HUES48 (cell line): ENCODE data around the gene PHLPP2.
A peak's percentile ranks its signal among the peaks of the same experiment; 100 is the strongest.

Source experiments
- H3K27ac ChIP-seq: one replicate; pipeline ENCODE4 v1.7.0; 2013; ENCODE audit warnings: low read depth, low read length, inconsistent platforms
- H3K27me3 ChIP-seq: 2 replicates; pipeline ENCODE4 v1.6.1; 2013; ENCODE audit warnings: mild to moderate bottlenecking, low read length; ENCODE audit not compliant: control insufficient read depth, insufficient read depth
- H3K36me3 ChIP-seq: 2 replicates; pipeline ENCODE4 v1.6.1; 2013; ENCODE audit warnings: low read length; ENCODE audit not compliant: control insufficient read depth, insufficient read depth
- H3K4me1 ChIP-seq: 2 replicates; pipeline ENCODE4 v1.6.1; 2013; ENCODE audit warnings: mild to moderate bottlenecking, low read length; ENCODE audit not compliant: control insufficient read depth, insufficient read depth
- H3K4me3 ChIP-seq: 2 replicates; pipeline ENCODE4 v1.5.1; 2013; ENCODE audit warnings: mild to moderate bottlenecking, low read depth, low read length
- H3K9ac ChIP-seq: 2 replicates; pipeline ENCODE4 v1.6.1; 2013; ENCODE audit warnings: mild to moderate bottlenecking, low read depth, low read length, moderate library complexity
- H3K9me3 ChIP-seq: 2 replicates; pipeline ENCODE4 v1.6.1; 2013; ENCODE audit warnings: low read length; ENCODE audit not compliant: control insufficient read depth, insufficient read depth

The PHLPP2 gene

GRCh38 chr16:71637398-71637797 is 87.1 kb downstream of the PHLPP2 start:
- Histone ChIP-seq H3K4me1 (peaks cover 18% of the 10 kb centered on the region), H3K9me3 (no peaks in the 10 kb centered on the region), H3K4me3 (no peak overlapping the region), H3K27me3 (no peaks in the 10 kb centered on the region), H3K36me3 (peaks cover 37% of the 10 kb centered on the region), H3K9ac (no peak overlapping the region), H3K27ac (peak overlapping the region; percentile 69)

DNA sequence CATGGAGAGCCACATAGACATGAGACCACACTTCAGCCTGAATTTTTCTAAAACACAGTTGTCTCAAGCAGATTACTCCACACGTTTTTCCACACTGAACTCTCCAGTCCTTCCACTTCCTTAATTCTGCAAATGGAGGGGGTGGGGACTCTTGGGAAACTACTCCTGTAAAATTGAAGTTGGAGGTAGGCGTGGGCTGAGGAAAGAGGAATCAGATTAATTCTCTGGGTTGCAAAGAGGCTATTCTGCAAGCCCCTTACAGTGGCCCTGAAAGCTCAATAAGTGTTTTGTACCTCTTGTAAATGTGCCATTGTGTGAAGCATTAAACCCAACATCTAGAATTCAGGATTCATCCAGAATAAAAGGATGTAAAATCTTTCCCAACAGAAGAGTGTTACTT is 88.9 kb downstream of the PHLPP2 start:
- Histone ChIP-seq H3K9ac (no peak overlapping the region), H3K9me3 (no peaks in the 10 kb centered on the region), H3K4me1 (peaks cover 18% of the 10 kb centered on the region), H3K27ac (no peak overlapping the region), H3K4me3 (no peak overlapping the region), H3K36me3 (peaks cover 50% of the 10 kb centered on the region), H3K27me3 (no peaks in the 10 kb centered on the region)

DNA sequence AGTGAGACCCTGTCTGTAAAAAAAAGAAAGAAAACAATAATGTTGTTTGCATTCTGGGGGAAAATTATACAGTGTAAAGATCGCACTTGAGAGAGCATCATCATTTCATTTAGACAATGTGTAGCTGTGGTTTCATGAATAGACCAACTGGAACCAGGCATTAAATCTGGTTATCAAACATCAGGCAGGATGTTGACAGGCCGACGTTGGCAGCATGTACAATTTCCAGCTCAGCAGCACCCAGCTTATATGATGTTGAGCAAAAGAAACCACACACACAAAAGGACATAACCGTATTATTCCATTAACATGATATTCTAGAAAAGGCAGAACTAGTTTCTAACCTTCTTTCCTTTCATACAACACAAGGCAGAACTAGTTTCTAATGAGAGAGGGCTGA is 92.7 kb downstream of the PHLPP2 start:
- H3K27ac ChIP-seq, result no peak overlapping the region
- no peaks in the 10 kb centered on the region for H3K27me3 ChIP-seq
- peaks cover 64% of the 10 kb centered on the region for H3K36me3 ChIP-seq

GRCh38 chr16:71630808-71631207 is 93.7 kb downstream of the PHLPP2 start:
- no peaks in the 10 kb centered on the region for H3K9me3 ChIP-seq
- peaks cover 64% of the 10 kb centered on the region for H3K36me3 ChIP-seq
- H3K4me3 ChIP-seq, result no peak overlapping the region
- H3K4me1 ChIP-seq, result peaks cover 9% of the 10 kb centered on the region
- H3K27me3 ChIP-seq, result no peaks in the 10 kb centered on the region
- no peak overlapping the region for H3K27ac ChIP-seq
- H3K9ac ChIP-seq, result no peak overlapping the region

More for the DNA sequence above, 92.7 kb downstream of the PHLPP2 start:
- Histone ChIP-seq H3K4me3 (no peak overlapping the region), H3K9ac (no peak overlapping the region), H3K9me3 (no peaks in the 10 kb centered on the region), H3K4me1 (peaks cover 11% of the 10 kb centered on the region)

- peaks cover 9% of the 10 kb centered on the region for H3K4me1 ChIP-seq
- no peak overlapping the region for H3K4me3 ChIP-seq
- H3K9me3 ChIP-seq, result no peaks in the 10 kb centered on the region
- H3K27ac ChIP-seq, result peak overlapping the region; percentile 51
- no peaks in the 10 kb centered on the region for H3K27me3 ChIP-seq
- H3K9ac ChIP-seq, result no peak overlapping the region
- peaks cover 53% of the 10 kb centered on the region for H3K36me3 ChIP-seq
Observed at GRCh38 chr16:71629278-71630016, 95.1 kb downstream of the PHLPP2 start.

- Histone ChIP-seq H3K27ac (peak overlapping the region; percentile 51), H3K4me3 (no peak overlapping the region), H3K9ac (no peak overlapping the region), H3K36me3 (peaks cover 46% of the 10 kb centered on the region), H3K9me3 (no peaks in the 10 kb centered on the region), H3K27me3 (no peaks in the 10 kb centered on the region), H3K4me1 (peaks cover 9% of the 10 kb centered on the region)
Observed at GRCh38 chr16:71628810-71629209, 95.7 kb downstream of the PHLPP2 start.

GRCh38 chr16:71627731-71628181 is 96.7 kb downstream of the PHLPP2 start:
- peak overlapping the region; percentile 91; the same call in 1 of the 2 replicates for H3K4me3 ChIP-seq
- no peak overlapping the region for H3K27ac ChIP-seq
- no peaks in the 10 kb centered on the region for H3K27me3 ChIP-seq
- H3K9me3 ChIP-seq, result no peaks in the 10 kb centered on the region
- H3K9ac ChIP-seq, result no peak overlapping the region
- peaks cover 9% of the 10 kb centered on the region for H3K4me1 ChIP-seq
- H3K36me3 ChIP-seq, result peaks cover 38% of the 10 kb centered on the region

DNA sequence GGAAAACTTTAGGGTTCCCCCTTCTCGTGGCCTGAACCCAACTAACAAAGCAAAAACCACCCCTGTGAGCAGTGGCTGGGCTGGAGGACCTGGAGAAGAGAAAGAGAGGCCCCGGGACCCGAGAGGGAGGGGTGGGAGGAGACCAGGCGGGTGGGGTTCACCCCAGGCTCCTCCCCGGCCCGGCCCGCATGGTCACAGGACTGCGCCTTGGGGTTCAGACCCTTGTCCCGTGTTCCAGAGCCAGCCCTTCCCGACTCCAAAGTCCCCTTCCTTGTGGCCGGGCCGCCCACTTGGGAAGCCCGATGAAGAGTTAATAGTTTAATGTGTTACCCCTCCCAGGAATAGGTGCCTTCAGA is 97.7 kb downstream of the PHLPP2 start:
- Histone ChIP-seq H3K4me3 (peak overlapping the region; percentile 91), H3K9ac (peak overlapping the region; percentile 72), H3K9me3 (no peaks in the 10 kb centered on the region), H3K36me3 (peaks cover 32% of the 10 kb centered on the region), H3K4me1 (peaks cover 9% of the 10 kb centered on the region), H3K27me3 (no peaks in the 10 kb centered on the region), H3K27ac (peak overlapping the region; percentile 35)

DNA sequence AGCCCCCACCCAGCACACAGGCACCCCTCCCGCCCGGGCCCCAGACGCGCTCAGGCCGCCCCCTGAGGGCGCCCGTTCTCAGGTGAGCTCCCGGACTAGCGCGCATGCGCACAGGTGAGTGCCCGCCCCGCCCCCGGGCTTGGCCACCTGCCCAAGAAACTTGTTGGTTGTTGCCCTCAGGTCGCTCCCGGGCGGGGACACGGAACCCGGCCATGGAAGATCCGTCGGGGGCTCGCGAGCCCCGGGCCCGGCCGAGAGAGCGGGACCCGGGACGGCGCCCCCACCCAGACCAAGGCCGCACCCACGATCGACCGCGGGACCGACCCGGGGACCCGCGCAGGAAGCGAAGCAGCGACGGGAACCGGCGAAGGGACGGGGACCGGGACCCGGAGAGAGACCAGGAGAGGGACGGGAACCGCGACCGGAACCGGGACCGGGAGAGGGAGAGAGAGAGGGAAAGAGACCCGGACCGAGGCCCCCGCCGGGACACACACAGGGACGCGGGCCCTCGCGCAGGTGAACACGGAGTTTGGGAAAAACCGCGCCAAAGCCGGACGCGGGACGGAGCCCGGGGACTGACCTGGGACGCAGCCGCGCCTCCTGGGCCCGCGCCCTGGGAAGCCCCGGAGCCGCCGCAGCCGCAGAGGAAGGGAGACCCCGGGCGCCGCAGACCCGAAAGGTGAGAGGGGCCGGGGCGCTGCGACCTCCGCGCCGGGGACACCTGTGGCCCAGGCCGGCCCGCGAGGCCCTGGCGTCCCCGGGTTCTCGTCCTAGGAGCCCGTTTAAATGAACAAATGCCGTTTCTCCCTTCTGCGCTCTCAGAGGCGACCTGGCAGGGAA is 98.3 kb downstream of the PHLPP2 start, which contains the start of gene MARVELD3:
TSS of gene MARVELD3 (plus strand) at position 167 of the 840 bp plus-strand sequence. CDS start at position 213, 46 bp downstream.
- Histone ChIP-seq H3K9me3 (no peaks in the 10 kb centered on the region), H3K9ac (peak within 1 kb of the TSS; percentile 72), H3K36me3 (peaks cover 26% of the 10 kb centered on the region), H3K4me3 (peak within 1 kb of the TSS; percentile 91), H3K27me3 (no peaks in the 10 kb centered on the region), H3K4me1 (peaks cover 9% of the 10 kb centered on the region), H3K27ac (peak within 1 kb of the TSS; percentile 35)

DNA sequence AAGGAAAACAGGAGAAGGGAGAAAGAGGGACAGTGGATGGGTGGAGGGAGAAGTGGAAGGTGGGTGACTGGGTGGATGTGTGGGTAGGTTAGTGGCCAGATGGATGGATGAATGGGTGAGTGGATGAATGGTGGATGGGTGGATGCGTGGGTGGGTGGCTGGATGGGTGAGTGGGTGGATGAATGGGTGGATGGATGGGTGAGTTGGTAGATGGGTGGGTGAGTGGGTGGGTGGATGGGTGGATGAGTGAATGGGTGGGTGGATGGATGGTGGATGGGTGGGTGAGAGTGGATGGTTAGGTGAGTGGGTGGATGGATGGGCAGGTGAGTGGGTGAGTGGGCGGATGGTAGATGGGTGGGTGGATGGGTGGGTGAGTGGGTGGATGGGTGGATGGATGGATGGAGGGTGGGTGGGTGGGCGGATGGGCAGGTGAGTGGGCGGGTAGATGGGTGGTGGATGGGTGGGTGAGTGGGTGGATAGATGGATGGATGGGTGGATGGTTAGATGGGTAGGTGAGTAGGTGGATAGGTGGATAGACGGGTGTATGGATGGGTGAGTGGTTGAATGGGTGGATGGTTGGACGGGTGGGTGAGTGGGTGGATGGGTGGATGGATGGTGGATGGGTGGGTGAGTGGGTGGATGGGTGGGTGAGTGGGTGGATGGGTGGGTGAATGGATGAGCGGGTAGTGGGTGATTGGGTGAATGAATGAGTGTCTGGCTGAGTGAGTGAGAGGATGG is 99.2 kb downstream of the PHLPP2 start:
- H3K27me3 ChIP-seq, result no peaks in the 10 kb centered on the region
- peaks cover 17% of the 10 kb centered on the region for H3K36me3 ChIP-seq
- no peaks in the 10 kb centered on the region for H3K9me3 ChIP-seq
- peak overlapping the region; percentile 91 for H3K4me3 ChIP-seq
- peaks cover 9% of the 10 kb centered on the region for H3K4me1 ChIP-seq
- no peak overlapping the region for H3K9ac ChIP-seq
- H3K27ac ChIP-seq, result no peak overlapping the region
